Measurements from ENCODE around the gene PLIN4.

The PLIN4 gene

GRCh38 chr19:4516199-4516938 is 1.9 kb downstream of the PLIN4 start:
- CTCF ChIA-PET: interaction anchor here (1.1 to 2.7 kb wide), 2 partner anchors 9 to 60 kb away, joined by 3 to 17 read pairs; no protein-coding TSS in a partner anchor
- no peak for DNase-seq (ENCODE audit: low read depth, low spot score)
- H3K4me3 ChIP-seq (ENCODE audit: low read depth, low read length): no peak overlapping the region
- POLR2A ChIA-PET: no interaction called here
- TF ChIP-seq CTCF (IDR thresholded peaks at IDR 0.05; ENCODE audit: insufficient read depth, low read length, missing control alignments): no peak

GRCh38 chr19:4515732-4516131 is 2.6 kb downstream of the PLIN4 start:
- POLR2A ChIA-PET: no interaction called here
- CTCF ChIA-PET: interaction anchor here (1.1 to 2.7 kb wide), 2 partner anchors 10 to 60 kb away, joined by 3 to 17 read pairs; no protein-coding TSS in a partner anchor
- no peak for TF ChIP-seq CTCF (IDR thresholded peaks at IDR 0.05; ENCODE audit: insufficient read depth, low read length, missing control alignments)

GRCh38 chr19:4513248-4513647 is 5.0 kb downstream of the PLIN4 start:
- ChIA-PET CTCF (no interaction called here), POLR2A (no interaction called here)
- DNase-seq (ENCODE audit: low read depth, low spot score): no peak
- H3K4me3 ChIP-seq (ENCODE audit: low read depth, low read length): no peak overlapping the region
- no peak for TF ChIP-seq CTCF (IDR thresholded peaks at IDR 0.05; ENCODE audit: insufficient read depth, low read length, missing control alignments)

More at GRCh38 chr19:4515732-4516131, 2.6 kb downstream of the PLIN4 start:
- no peak overlapping the region for H3K4me3 ChIP-seq (ENCODE audit: low read depth, low read length)
- DNase-seq (ENCODE audit: low read depth, low spot score): no peak

- POLR2A ChIA-PET: no interaction called here
Measured at GRCh38 chr19:4512070-4512469, 6.2 kb downstream of the PLIN4 start.

GRCh38 chr19:4511300-4512054 is 6.8 kb downstream of the PLIN4 start:
- no peak for TF ChIP-seq CTCF (IDR thresholded peaks at IDR 0.05; ENCODE audit: insufficient read depth, low read length, missing control alignments)
- POLR2A ChIA-PET: no interaction called here
- DNase-seq (ENCODE audit: low read depth, low spot score): no peak
- H3K4me3 ChIP-seq (ENCODE audit: low read depth, low read length): no peak overlapping the region
- CTCF ChIA-PET: no interaction called here

More at GRCh38 chr19:4512070-4512469, 6.2 kb downstream of the PLIN4 start:
- no peak for DNase-seq (ENCODE audit: low read depth, low spot score)
- no peak overlapping the region for H3K4me3 ChIP-seq (ENCODE audit: low read depth, low read length)
- TF ChIP-seq CTCF (IDR thresholded peaks at IDR 0.05; ENCODE audit: insufficient read depth, low read length, missing control alignments): no peak
- CTCF ChIA-PET: no interaction called here

Measured in AG04449 (cell line).